Endothelial cell of umbilical vein (primary cell): ENCODE data around the gene FNDC3A. TPM values are rescaled to one million over a fixed set of nuclear protein-coding genes. Genes with fewer than 3 reads are reported as not detected.

Experiments used
- BruUV-seq: library from RNA; stranded (reverse); fragments of 400-500 nt; replicated peaks from 2 replicates; lab custom pipeline; 2021; lab: Mats Ljungman, UMichigan
- CTCF ChIA-PET: fragments of 300-600, 350-600 bp; sonication (Branson Sonifier 250); formaldehyde crosslinking; loops from one replicate; lab custom pipeline; 2021; ENCODE audit warnings: antibody characterized with exemption, inconsistent platforms; lab: Charles Lee
- POLR2A ChIA-PET: fragments of 300-600, 350-600 bp; sonication (Branson Sonifier 250); formaldehyde crosslinking; loops from one replicate; lab custom pipeline; 2021; ENCODE audit warnings: antibody characterized with exemption, inconsistent platforms; lab: Charles Lee
- DNase-seq: peaks from one replicate; pipeline ENCODE4 v3.0.0-alpha.2; 2011; ENCODE audit warnings: low read depth, low spot score
- FAIRE-seq: peaks from 2 replicates; lab custom pipeline; 2011; peaks lifted over from hg19 to GRCh38; lab: Jason Lieb, UNC
- H2AFZ ChIP-seq: 2 replicates; pipeline ENCODE4 v1.6.0; 2012; ENCODE audit warnings: low read depth, low read length, control low read depth, inconsistent platforms
- H3K27ac ChIP-seq: 2 replicates; pipeline ENCODE4 v1.5.1; 2011; ENCODE audit warnings: low read depth, mild to moderate bottlenecking, control low read depth, low read length, moderate library complexity; ENCODE audit not compliant: insufficient read depth
- H3K27me3 ChIP-seq, 2 experiments: 2 replicates each; pipeline versions ENCODE4 v1.6.0 to v1.6.1; 2011; ENCODE audit warnings: low read length in 2 of 2, mixed read lengths in 1 of 2; ENCODE audit not compliant: control insufficient read depth in 2 of 2, insufficient read depth in 2 of 2
- H3K36me3 ChIP-seq, 2 experiments: 2 replicates in 1 of 2; 3 replicates in 1 of 2; pipeline ENCODE4 v1.5.1; 2011; ENCODE audit warnings: low read length in 2 of 2, mild to moderate bottlenecking in 1 of 2, moderate library complexity in 1 of 2; ENCODE audit not compliant: control insufficient read depth in 2 of 2, insufficient read depth in 2 of 2; ENCODE audit errors: extremely low read depth in 1 of 2
- H3K4me1 ChIP-seq: 3 replicates; pipeline ENCODE4 v1.5.1; 2011; ENCODE audit warnings: mild to moderate bottlenecking, low read length; ENCODE audit not compliant: control insufficient read depth, insufficient read depth; ENCODE audit errors: extremely low read depth
- H3K4me2 ChIP-seq: 2 replicates; pipeline ENCODE4 v1.6.1; 2011; ENCODE audit warnings: low read length, control low read depth, mixed read lengths; ENCODE audit not compliant: insufficient read depth
- H3K4me3 ChIP-seq, 3 experiments: fragments of 200-600 bp in 1 of 3; sonication (generic), shearing (Covaris generic) in 1 of 3; replicated peaks in 1 of 3; 2 replicates each; pipeline ENCODE4 v1.5.1; 2011 to 2016; ENCODE audit warnings: control low read depth in 3 of 3, low read length in 3 of 3, mild to moderate bottlenecking in 2 of 3, inconsistent platforms in 1 of 3, low read depth in 1 of 3, moderate library complexity in 1 of 3; ENCODE audit not compliant: insufficient read depth in 1 of 3
- H3K79me2 ChIP-seq: 2 replicates; pipeline ENCODE4 v1.6.0; 2012; ENCODE audit warnings: low read length, inconsistent platforms; ENCODE audit not compliant: control insufficient read depth, insufficient read depth
- H3K9ac ChIP-seq: replicated peaks from 2 replicates; pipeline ENCODE3; 2011; ENCODE audit warnings: low read length, control low read depth; ENCODE audit not compliant: insufficient read depth; ENCODE audit errors: extremely low read depth
- H3K9me1 ChIP-seq: replicated peaks from 3 replicates; pipeline ENCODE4 v1.6.0; 2011; ENCODE audit warnings: mild to moderate bottlenecking, low read length; ENCODE audit not compliant: control insufficient read depth, insufficient read depth; ENCODE audit errors: extremely low read depth
- H3K9me3 ChIP-seq: replicated peaks from 2 replicates; pipeline ENCODE4 v1.5.1; 2012; ENCODE audit warnings: low read length, inconsistent platforms; ENCODE audit not compliant: control insufficient read depth, insufficient read depth
- H4K20me1 ChIP-seq: replicated peaks from 2 replicates; pipeline ENCODE3; 2011; ENCODE audit warnings: mild to moderate bottlenecking, low read length; ENCODE audit not compliant: control insufficient read depth, insufficient read depth; ENCODE audit errors: extremely low read depth
- CTCF ChIP-seq, 2 donors: IDR thresholded peaks; 1 replicate in 1 of 2; 2 replicates in 1 of 2; pipeline ENCODE4 v1.5.1; 2011; ENCODE audit warnings: low read length in 2 of 2, mild to moderate bottlenecking in 2 of 2, moderate library complexity in 2 of 2, control low read depth in 1 of 2, inconsistent platforms in 1 of 2, low read depth in 1 of 2; ENCODE audit not compliant: insufficient read depth in 1 of 2; ENCODE audit errors: extremely low read depth in 1 of 2
- EZH2 ChIP-seq: IDR thresholded peaks from 2 replicates; pipeline ENCODE4 v1.6.1; 2012; ENCODE audit warnings: borderline replicate concordance, low read depth, mild to moderate bottlenecking, moderate library complexity, low read length, inconsistent platforms; ENCODE audit not compliant: severe bottlenecking
- FOS ChIP-seq: IDR thresholded peaks from 2 replicates; pipeline ENCODE4 v1.6.1; 2011; ENCODE audit warnings: mild to moderate bottlenecking, low read length, moderate library complexity, borderline replicate concordance; ENCODE audit not compliant: insufficient read depth
- GATA2 ChIP-seq: IDR thresholded peaks from 2 replicates; pipeline ENCODE4 v1.7.0; 2011; ENCODE audit warnings: low read depth, mild to moderate bottlenecking, moderate library complexity, mixed read lengths, low read length; ENCODE audit not compliant: insufficient read length, insufficient read depth
- JUN ChIP-seq: IDR thresholded peaks from 2 replicates; pipeline ENCODE4 v1.6.1; 2011; ENCODE audit warnings: borderline replicate concordance, low read depth; ENCODE audit not compliant: insufficient read length, insufficient read depth
- MAX ChIP-seq: IDR thresholded peaks from 2 replicates; pipeline ENCODE4 v1.6.1; 2011; ENCODE audit not compliant: insufficient read depth, insufficient read length
- MYC ChIP-seq: IDR thresholded peaks from one replicate; pipeline ENCODE4 v1.6.1; 2011; ENCODE audit warnings: mild to moderate bottlenecking, low read depth, low read length
- POLR2A ChIP-seq: IDR thresholded peaks from 2 replicates; pipeline ENCODE4 v1.6.1; 2012; ENCODE audit warnings: low read depth, mild to moderate bottlenecking, control low read depth, low read length
- POLR2AphosphoS5 ChIP-seq: IDR thresholded peaks from 2 replicates; pipeline ENCODE4 v1.6.1; 2012; ENCODE audit warnings: low read depth, mild to moderate bottlenecking, control low read depth, low read length, moderate library complexity; ENCODE audit not compliant: insufficient read depth
- dilution Hi-C: fragments of 300-500 bp; cut with MboI; formaldehyde crosslinking; loops from one replicate; pipeline ENCODE4 v1.15.0; 2019; ENCODE audit warnings: low sequenced_read_pairs; ENCODE audit not compliant: extremely low pct_ligation_motif_present
- intact Hi-C: fragments of 100-400 bp; cut with micrococcal nuclease; formaldehyde crosslinking; loops from one replicate; pipeline ENCODE4 v1.10.0; 2022
- polyA plus RNA-seq, 4 experiments: library from polyadenylated mRNA; depleted of rRNA in 3 of 4; stranded (reverse) in 3 of 4; unstranded in 1 of 4; fragments of >200 nt; gene quantifications; 2 replicates each; pipeline versions ENCODE4 v1.2.1 to v1.2.3, GENCODE V29; 2011 to 2012; ENCODE audit warnings: missing spikeins in 1 of 4
- total RNA-seq: library from RNA; stranded (reverse); gene quantifications from 2 replicates; pipeline ENCODE4 v1.2.3, GENCODE V29; 2021

FNDC3A gene
- total and polyA plus RNA-seq, 2 donors (not counting 3 experiments of a cell fraction or from before 2014, with no cell fraction given), result 26.3 to 50.8 TPM

- FAIRE-seq, result peak; percentile 93
- Histone ChIP-seq H3K9me3 (no peaks in the 10 kb centered on the region), H2AFZ (peak within 1 kb of the TSS; percentile 90), H4K20me1 (no peaks in the 10 kb centered on the region), H3K9me1 (no peaks in the 10 kb centered on the region), H3K79me2 (peaks cover 8% of the 10 kb centered on the region), H3K36me3 (no peaks in the 10 kb centered on the region), H3K9ac (peak within 1 kb of the TSS; percentile 92), H3K4me3 (peak within 1 kb of the TSS; percentile 53 to 95 (median 86)), H3K27ac (peak within 1 kb of the TSS; percentile 53), H3K4me1 (peaks cover 11% of the 10 kb centered on the region), H3K27me3 (peaks cover 0 to 3% of the 10 kb centered on the region in 2 experiments), H3K4me2 (peak within 1 kb of the TSS; percentile 98)
- TSS peak; percentile 47 for BruUV-seq
- peak; percentile 97 for DNase-seq
- TF ChIP-seq CTCF (IDR thresholded peaks at IDR 0.05; ENCODE audit: extremely low read depth in 1 of 2, insufficient read depth in 1 of 2, low read depth in 1 of 2, low read length in 2 of 2) (no peak), FOS (no peak), MAX (no peak), MYC (no peak), GATA2 (no peak), POLR2A (peak; percentile 82), JUN (peak; percentile 62), POLR2AphosphoS5 (peak; percentile 78), EZH2 (no peak)
- dilution Hi-C loops (no loop called here), intact Hi-C loops (no loop called here)
- ChIA-PET CTCF (interaction anchor here (0.7 to 2.9 kb wide), 12 partner anchors 8 to 281 kb away, joined by 3 to 34 read pairs (median 4); no protein-coding TSS in a partner anchor), POLR2A (no interaction called here)
These were observed 272.2 kb downstream of the FNDC3A start, which contains the start of gene CDADC1 for GRCh38 chr13:49247643-49248621. Gene CDADC1, plus strand, starts transcription at chr13:49247925. Its CDS starts 113 bp downstream, at chr13:49248038.
